ENCODE results near the gene MTERF4. TPM values are rescaled to one million over a fixed set of nuclear protein-coding genes. Genes with fewer than 3 reads are reported as not detected.

Gene MTERF4
- total RNA-seq, 1 experiment from 2014 or later, result 29.0 TPM

DNA sequence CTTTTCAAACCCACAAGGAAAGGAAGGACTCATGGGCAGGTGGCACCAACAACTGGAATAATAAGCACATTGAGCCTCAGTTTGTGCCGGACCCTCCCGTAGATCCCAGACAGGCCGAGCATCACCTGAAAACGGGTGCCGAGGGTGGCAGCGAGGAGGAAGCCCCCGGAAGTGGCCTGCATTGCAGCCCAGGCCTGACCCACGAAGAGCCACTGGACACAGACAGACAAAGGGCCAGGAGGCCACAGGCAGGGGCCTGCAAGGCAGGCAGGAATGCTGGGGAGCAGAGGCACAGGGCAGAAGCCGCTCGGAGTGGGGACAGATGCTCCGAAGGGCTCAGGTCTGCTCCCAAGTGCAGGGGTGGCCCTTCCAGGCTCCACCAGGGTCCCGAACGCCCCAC is 31.7 kb downstream of the MTERF4 start:
- no peak for DNase-seq (ENCODE audit: low spot score)

DNA sequence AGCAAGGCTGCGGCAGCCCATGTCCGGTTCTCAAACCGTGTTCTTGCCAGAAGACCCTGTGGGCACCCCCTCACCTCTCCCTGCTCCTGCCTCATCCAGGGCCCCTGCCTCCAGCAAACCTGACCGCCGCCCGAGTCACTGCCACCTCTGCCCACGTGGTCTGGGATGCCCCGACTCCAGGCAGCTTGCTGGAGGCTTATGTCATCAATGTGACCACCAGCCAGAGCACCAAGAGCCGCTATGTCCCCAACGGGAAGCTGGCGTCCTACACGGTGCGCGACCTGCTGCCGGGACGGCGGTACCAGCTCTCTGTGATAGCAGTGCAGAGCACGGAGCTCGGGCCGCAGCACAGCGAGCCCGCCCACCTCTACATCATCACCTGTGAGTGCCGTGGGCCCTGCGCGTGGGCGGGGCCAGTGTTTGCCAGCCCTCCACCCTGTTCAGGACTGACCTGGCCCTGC is 32.2 kb downstream of the MTERF4 start:
- DNase-seq (ENCODE audit: low spot score), result no peak

DNA sequence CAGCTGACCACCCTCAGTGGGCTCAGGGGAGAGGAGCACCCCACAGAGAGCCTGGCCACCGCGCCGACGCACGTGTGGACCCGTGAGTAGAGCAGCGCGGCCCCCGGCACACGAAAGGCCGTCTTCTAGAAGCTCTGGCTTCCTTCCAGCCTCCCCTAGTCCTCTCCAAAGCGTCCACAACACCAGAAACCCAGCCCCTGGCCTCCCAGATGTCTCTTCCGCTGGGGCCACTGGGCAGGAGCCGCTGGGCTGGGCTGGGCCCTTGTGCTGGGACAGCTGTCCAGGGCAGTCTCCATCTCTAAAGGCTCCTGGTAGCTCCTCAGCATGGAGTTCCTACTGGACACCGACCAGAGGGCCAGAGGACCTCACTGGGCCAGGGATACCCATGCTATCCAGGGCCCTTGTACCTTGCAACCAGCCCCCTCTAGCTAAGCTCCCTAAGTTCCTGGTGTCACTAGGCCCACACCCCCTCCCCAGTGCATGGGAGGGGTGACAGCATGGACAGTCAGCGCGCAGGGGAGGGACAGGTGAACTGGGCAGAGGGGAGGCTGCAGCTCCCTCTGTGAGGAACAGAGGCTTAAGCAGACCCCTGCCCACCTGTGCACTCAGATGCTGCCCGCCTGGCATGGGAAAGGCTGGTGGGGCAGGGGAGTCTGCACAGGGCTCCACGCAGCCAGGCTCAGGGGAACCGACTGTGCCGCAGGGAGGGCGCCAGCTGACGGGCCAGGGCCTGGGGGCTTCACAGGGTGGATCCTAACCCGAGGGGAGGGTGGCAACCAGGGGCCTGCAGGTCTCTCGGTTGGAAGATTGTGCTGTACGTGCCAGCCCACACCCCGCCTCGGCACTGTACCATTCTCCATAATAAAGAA is 32.9 kb downstream of the MTERF4 start:
- DNase-seq (ENCODE audit: low spot score), result no peak

DNA sequence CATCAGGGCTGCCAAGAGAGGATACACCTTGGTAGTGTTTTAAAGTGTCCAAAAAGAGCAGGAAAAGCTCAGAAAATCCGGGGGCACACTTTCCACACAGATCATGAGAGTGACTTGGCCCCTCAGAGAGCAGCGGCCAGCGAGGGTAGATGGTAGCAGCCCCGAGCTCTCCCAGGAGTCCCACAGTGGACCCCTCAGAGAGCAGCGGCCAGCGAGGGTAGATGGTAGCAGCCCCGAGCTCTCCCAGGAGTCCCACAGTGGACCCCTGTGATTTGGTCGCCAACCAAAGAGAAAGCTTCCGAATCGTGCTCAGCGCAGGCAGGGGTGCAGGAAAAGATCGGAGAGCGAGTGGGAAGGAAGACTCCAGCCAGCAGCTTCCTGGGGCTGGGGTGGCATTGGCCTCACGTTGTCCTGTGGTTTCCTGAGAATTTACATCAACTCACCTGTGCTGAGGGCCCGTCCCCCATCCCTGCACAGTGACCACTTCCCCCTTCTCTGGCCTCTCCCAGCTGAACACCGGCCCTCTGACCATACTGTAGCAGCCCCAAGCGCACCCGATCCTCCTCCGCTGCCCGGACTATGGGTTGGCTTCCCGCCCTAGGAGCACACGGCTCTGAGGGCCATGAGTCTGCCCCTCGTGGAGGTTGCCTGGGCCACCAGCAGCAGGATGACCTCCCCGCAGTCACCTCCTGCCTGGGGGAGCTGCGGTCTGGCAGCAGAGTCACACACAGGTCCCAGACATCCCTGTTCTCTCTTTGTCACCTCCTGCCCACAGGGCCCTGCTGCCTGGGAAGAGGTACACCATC is 33.7 kb downstream of the MTERF4 start:
- no peak for DNase-seq (ENCODE audit: low spot score)

DNA sequence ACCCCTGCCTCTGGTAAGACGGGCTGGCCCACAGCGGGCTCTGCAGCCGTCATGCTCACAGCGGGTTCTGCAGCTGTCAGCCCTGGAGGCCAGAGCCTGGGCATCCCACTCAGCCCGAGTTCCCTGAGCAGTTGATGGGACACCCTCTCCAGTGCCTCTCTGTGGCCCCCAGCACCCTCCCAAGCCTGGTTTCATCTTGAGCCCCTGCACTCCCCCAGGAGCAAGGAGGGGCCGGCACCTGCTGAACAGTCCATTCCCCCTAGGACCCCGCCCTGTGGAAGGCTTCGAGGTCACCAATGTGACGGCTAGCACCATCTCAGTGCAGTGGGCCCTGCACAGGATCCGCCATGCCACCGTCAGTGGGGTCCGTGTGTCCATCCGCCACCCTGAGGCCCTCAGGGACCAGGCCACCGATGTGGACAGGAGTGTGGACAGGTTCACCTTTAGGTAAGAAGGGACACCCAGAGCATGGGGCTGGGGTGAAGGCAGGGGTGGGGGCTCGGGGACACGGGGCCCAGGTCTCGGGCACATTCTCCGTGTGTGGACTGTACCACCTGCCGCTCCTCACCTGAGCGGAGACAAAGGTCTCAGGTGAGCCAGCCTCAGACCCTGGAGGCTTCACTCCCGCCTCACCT is 34.5 kb downstream of the MTERF4 start:
- no peak for DNase-seq (ENCODE audit: low spot score)

DNA sequence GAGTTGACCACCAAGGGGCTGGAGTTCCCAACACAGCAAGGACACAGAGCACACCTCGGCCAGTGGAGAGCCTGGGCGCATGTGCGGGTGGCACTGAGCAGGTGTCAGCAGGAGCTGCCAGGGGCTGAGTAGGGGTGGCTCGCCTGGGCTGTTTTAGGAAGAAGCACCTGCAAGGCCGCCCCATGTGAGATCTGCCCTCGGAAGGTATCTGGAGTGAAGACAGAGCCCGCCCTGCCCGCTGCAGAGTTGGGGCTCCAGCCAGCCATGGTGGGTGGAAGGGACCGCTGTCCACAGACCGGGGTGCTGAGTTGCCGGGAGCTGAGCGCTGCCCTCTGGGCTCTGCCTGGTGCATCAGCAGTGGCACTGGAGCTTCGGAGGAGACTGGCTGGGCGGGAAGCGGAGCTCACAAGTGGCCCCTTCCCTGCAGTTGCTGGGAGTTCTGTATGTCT is 35.2 kb downstream of the MTERF4 start:
- DNase-seq (ENCODE audit: low spot score), result no peak

DNA sequence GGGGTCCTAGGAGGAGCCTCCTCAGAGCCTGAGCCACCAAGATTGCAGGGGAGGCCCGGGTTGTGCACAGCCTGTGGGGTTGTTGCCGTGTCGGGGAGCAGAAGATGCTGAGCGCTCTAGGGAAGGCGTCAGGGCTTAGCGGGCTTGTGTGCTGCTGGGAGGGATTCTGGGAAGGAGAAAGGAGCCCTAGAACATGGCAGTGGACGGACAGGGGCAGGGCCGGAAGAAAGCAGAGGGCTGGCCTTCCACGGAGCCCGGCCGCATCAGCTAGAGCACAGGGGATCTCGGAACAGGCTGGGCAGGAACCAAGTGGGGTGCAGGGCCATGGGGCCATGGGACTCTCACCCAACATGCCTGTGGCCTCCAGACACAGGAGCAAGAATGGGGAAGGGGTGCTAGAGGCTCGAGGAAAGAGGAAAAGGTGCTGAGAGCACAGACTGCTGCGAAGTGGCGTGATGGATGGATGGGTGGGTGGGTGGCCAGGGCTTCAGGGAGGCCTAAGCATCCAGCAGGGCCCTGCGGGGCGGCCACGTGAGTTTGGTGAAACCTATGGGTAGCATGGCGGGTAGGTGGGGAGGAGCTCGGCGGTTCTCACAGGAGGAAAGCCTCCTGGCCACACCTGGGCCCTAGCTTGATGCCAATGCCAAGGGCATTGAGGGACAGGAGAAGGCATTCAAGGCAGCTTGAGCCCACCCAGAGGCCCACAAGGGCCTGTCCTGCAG is 35.8 kb downstream of the MTERF4 start:
- no peak for DNase-seq (ENCODE audit: low spot score)

DNA sequence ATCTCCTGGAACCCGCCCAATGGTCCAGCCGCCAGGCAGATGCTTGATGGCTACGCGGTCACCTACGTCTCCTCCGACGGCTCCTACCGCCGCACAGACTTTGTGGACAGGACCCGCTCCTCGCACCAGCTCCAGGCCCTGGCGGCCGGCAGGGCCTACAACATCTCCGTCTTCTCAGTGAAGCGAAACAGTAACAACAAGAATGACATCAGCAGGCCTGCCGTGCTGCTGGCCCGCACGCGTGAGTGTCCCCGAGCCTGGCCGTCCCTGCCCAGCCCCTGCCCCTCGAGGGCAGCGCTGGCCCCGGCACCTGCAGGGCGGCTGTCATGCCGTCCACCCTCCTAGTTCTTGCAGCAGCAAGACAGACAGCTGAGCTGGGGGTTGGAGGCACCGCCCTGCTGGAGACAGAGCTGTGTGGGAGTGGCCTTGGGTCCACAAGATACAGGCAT is 36.7 kb downstream of the MTERF4 start:
- DNase-seq (ENCODE audit: low spot score), result no peak

DNA sequence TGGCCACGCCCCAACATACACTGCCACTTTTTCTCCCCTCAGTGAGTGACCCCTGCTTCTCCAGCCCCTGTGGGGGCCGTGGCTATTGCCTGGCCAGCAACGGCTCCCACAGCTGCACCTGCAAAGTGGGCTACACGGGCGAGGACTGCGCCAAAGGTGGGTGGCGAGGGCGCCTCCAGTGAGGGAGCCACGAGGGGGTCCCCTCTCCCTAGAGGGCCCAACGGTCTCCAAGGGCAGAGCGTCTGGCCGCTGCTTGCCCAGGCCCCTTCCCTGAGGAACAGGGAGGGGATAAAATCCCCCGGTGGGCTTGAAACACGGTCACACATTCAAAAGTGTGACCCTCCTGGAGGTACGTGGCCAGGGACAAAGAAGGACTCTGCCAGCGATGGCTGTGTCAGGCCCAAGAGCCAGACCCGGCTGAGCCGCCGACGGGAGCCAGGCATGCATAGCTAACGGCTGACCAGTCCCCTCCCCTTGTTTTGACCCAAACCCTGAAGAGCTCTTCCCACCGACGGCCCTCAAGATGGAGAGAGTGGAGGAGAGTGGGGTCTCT is 37.2 kb downstream of the MTERF4 start:
- no peak for DNase-seq (ENCODE audit: low spot score)

DNA sequence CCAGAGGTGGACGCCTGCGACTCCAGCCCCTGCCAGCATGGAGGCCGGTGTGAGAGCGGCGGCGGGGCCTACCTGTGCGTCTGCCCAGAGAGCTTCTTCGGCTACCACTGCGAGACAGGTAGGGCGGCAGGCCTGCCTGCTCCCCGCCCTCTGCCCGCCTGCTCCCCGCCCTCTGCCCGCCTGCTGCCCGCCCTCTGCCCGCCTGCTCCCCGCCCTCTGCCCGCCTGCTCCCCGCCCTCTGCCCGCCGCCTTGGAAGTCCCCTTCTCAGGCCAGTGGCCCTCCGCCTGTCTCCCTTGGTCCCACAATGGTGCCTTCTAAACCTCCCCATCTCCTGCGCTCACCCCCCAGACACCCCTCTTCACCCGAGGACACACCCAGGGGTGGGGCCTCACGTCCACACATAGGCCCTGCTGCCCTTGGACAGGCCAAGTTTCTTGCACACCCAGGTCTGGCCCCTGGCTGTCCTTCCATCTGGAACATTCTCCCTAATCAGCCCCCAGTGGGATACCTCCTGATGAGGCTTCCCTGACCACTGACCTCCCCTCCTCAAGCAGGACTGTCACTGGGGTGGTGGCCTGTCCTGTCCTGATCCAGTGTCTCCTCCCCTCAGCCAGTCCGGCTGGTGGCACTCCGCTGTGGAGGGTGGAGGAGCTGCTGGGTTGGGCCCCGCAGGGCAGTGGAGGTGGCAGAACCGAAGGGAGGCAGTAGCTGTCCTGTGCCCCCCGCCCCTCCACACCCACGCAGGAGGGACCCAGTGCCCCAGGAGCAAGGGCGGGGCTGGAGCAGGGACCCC is 37.9 kb downstream of the MTERF4 start:
- peak; percentile 11 for DNase-seq (ENCODE audit: low spot score)

DNA sequence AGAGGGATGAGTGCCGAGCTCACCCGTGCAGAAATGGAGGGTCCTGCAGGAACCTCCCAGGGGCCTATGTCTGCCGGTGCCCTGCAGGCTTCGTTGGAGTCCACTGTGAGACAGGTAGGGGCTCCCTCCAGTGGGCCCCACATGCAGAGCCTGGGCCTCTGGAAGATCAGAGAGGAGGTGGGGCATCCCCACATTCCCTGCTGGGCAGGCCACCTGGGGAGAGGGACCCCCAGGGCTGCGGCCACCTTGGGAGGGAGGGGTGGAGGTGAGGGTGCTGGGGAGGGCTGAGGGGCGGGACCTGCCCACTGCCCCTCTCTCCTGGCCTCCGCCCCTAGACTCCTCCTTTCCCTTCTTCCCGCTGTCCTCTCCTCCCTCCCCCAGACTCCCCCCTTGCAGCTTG is 38.5 kb downstream of the MTERF4 start:
- DNase-seq (ENCODE audit: low spot score), result no peak

DNA sequence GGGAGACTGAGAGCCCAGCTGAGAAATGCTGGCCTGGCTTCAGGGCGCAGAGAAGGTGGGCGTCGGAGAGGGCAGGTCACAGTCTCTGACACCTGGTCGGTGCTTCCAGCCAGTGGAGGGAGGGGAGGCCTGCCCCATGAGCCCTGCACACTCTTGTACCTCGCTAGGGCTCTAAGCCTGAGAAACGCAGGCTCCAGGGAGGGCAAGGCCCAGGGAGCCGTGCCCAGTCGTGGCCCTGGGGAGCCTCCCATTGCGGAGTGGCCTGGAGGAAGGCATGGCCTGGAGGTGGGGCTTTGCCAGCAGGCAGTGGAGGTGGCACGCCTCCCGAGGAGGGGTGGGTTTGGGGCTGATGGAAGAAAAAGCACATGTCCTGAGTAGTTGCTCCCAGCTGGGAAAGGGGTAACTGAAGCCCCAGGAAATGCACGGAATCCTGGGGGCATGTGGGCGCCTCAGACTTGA is 39.0 kb downstream of the MTERF4 start:
- no peak for DNase-seq (ENCODE audit: low spot score)

DNA sequence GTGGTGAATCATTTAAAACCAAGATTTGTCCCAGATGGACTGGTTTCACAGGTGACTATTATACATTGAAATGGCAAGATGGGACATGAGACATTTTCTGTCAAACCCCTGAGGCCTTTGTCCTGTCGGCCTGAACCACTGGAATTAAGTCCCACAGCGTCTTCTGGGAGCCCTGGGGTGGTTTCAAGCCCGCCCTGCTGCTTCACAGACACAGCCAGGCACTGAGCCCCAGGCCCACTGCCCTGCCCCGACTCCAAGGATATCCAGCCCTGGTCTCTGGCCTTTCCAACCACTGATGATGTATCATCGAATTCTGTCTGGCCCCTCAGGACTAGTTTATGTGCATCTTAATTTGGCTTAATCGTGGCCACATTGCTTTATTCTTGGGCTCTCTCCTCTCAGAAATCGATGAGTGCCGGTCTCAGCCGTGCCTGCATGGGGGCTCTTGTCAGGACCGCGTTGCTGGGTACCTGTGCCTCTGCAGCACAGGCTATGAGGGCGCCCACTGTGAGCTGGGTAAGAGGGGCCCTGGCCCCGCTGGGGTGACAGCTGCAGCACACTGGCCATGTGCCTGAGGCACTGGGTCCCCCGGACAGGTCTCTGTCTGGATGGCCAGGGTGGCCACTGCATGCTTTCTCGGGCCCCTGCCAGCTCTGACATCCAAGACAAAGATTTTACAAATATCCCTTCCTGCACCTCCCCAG is 39.5 kb downstream of the MTERF4 start:
- no peak for DNase-seq (ENCODE audit: low spot score)

DNA sequence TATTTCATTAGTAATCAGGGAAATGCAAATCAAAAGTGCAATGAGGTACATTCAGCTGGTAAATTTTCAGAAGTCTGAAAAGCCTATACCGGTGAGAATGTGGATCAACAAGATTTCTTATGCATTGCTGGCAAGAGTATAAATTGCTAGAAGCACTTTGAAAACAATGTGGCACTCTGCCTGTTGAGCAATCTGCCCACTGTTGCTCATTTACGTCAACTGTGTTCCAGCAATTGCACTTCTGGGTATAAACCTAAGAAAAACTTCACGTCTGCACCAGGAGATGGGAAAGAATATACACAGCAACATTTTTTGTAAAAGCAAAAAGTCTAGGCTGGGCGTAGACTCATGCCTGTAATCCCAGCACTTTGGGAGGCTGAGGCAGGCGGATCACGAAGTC is 40.8 kb downstream of the MTERF4 start:
- DNase-seq (ENCODE audit: low spot score), result no peak

DNA sequence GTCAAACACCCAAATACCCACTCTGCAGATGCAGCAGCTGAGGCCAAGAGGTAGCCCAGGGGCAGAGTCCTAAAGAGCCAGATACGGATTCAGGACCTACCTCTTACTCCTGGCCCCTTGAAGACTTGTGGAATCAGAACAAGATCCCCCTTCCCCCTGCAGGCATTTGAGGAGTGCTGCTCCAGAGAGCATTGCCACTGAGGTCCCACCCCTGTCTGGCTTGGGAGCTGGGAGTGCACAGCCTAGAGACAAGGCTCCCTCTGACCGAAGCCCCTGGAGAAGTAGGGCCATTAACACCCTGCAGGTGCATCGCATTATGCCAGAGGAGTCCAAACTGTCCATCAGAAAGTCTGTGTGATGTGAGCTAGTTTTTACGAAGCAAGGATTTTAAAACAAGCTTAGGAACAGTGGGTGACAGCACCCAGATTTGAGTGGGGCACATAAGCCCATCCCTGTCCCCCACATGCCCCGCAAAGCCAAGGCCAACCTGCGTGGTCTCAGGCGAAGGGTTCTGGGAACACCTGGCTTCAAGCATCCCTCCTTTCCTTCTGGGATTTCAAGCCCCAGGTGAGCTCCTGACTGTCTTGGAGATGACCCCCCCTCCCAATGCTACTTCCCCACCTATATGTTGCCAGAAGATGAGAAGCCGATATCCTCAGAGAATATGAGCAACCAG is 48.4 kb downstream of the MTERF4 start:
- no peak for DNase-seq (ENCODE audit: low spot score)

DNA sequence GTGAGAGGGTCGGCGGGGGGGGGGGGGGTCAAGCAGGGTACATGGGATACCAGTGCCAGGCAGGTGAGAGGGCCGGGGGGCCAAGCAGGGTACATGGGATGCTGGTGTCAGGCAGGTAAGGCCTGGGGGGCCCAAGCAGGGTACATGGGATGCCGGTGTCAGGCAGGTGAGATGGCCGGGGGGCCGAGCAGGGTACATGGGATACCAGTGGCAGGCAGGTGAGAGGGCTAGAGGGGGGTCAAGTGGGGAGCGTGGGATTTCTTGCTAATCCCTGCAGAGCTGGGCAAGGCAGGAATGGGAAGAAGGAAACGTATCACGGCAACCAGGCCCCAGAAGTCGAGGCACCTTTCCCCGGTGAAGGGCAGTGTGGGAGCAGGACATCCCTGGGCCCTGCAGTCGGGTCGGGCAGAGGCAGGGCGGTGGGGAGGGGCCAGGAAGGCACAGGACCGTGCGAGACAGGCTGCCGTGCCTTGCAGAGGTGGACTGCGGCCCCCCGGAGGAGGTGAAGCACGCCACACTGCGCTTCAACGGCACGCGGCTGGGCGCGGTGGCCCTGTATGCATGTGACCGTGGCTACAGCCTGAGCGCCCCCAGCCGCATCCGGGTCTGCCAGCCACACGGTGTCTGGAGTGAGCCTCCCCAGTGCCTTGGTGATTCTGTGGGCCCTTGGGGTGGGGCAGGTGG is 49.3 kb downstream of the MTERF4 start:
- DNase-seq (ENCODE audit: low spot score), result no peak

DNA sequence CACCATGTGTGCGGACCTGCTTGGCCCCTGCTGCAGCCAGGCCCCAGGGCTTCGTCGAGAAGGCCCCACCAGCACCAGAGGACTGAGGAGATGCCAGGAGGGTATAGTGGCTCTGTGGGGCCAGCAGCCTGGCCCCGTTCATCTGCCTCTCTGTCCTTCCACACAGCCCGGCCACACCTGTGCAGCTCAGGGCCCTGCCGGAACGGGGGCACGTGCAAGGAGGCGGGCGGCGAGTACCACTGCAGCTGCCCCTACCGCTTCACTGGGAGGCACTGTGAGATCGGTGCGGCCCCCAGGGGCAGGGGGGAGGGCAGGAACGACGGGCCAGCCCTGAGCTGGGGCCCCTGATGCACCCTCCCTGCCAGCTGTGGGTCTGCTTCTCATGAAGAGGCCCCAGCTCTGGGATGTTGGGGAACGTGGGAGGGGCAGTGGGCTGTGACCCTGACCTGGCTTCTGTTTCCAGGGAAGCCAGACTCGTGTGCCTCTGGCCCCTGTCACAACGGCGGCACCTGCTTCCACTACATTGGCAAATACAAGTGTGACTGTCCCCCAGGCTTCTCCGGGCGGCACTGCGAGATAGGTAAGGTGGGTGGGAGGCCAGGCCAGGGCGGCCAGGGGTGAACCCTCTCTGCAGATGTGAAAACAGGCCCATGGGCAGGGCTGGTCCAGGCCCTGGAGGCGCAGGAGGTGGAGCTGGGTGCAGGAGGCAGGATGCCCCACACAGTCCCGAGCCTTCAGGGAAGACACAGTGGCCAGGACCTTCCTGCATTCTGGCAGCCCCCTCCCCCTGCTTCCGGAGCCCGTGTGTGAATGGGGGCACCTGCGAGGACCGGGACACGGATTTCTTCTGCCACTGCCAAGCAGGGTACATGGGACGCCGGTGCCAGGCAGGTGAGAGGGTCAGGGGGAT is 50.3 kb downstream of the MTERF4 start:
- no peak for DNase-seq (ENCODE audit: low spot score)
